ENCODE measurements around the gene GABRD. TPM values are rescaled to one million over a fixed set of nuclear protein-coding genes. Genes with fewer than 3 reads are reported as not detected.

GABRD gene
- total and polyA plus RNA-seq, 2 of the 13 experiments (the other 11 are each of a cell fraction or from before 2014, with no cell fraction given): not detected

DNA sequence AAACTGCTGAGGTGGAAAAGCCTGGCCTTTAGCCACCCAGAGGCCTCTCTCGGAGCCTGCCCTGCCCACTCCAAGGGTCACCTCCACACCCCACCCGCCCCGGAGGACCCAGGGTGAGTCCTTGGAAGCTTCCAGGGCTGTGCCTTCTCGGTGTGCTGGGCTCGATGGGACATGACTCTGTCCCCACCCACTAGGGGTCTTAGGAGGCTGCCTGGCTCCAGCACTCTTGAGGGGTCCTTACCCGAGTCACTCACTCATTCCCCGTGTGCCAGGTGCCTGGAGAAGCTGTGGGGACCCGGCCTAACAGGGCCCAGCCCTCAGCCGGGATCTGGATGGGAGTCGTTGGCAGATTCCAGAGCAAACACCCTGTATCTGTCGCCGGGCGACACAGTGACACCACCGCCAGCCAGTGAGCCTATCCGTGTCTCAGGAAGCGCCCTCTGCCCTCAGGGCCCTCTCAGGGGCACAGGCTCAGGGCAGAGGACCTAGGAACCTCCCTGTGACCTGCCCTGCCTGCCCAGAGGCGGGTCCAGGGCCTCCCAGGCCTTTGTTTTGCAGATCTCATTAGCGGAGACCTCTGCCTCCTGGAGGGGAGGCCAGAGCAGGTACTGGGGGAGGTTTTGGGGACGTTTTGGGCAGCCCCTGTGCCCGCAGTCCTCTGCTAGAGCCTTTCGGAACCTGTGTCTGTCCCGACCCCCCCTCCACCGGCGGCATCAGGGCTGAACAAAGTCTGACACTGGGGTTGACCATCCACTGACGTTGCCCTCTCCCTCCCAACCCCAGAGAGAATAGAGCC lies 28.0 kb downstream of the GABRD start (continued):
- TF ChIP-seq, protein P1, sequence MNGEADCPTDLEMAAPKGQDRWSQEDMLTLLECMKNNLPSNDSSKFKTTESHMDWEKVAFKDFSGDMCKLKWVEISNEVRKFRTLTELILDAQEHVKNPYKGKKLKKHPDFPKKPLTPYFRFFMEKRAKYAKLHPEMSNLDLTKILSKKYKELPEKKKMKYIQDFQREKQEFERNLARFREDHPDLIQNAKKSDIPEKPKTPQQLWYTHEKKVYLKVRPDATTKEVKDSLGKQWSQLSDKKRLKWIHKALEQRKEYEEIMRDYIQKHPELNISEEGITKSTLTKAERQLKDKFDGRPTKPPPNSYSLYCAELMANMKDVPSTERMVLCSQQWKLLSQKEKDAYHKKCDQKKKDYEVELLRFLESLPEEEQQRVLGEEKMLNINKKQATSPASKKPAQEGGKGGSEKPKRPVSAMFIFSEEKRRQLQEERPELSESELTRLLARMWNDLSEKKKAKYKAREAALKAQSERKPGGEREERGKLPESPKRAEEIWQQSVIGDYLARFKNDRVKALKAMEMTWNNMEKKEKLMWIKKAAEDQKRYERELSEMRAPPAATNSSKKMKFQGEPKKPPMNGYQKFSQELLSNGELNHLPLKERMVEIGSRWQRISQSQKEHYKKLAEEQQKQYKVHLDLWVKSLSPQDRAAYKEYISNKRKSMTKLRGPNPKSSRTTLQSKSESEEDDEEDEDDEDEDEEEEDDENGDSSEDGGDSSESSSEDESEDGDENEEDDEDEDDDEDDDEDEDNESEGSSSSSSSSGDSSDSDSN (CRISPR knock-in tag; IDR thresholded peaks at IDR 0.05): 0 out of 2 replicates have a peak, but pooled peaks have one; percentile 16
- peak; percentile 51; the same call in 1 of the 2 replicates for TF ChIP-seq JUND (CRISPR knock-in tag; IDR thresholded peaks at IDR 0.05)
- TF ChIP-seq, protein P2, sequence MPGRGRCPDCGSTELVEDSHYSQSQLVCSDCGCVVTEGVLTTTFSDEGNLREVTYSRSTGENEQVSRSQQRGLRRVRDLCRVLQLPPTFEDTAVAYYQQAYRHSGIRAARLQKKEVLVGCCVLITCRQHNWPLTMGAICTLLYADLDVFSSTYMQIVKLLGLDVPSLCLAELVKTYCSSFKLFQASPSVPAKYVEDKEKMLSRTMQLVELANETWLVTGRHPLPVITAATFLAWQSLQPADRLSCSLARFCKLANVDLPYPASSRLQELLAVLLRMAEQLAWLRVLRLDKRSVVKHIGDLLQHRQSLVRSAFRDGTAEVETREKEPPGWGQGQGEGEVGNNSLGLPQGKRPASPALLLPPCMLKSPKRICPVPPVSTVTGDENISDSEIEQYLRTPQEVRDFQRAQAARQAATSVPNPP (CRISPR knock-in tag; IDR thresholded peaks at IDR 0.05): no peak
- no peak for TF ChIP-seq NFKBIZ (CRISPR knock-in tag; IDR thresholded peaks at IDR 0.05)
- no peak for TF ChIP-seq KLF9 (CRISPR knock-in tag; IDR thresholded peaks at IDR 0.05; ENCODE audit: low read depth)
- TF ChIP-seq HNRNPK (IDR thresholded peaks at IDR 0.05; ENCODE audit: low read depth, low read length, poor library complexity, severe bottlenecking): no peak
- TF ChIP-seq RBM22 (optimal IDR thresholded peaks at IDR 0.05; ENCODE audit: low read length): no peak
- TF ChIP-seq ZNF670 (CRISPR knock-in tag; IDR thresholded peaks at IDR 0.05; ENCODE audit: borderline replicate concordance): no peak
- TF ChIP-seq, protein P3, sequence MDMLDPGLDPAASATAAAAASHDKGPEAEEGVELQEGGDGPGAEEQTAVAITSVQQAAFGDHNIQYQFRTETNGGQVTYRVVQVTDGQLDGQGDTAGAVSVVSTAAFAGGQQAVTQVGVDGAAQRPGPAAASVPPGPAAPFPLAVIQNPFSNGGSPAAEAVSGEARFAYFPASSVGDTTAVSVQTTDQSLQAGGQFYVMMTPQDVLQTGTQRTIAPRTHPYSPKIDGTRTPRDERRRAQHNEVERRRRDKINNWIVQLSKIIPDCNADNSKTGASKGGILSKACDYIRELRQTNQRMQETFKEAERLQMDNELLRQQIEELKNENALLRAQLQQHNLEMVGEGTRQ (IDR thresholded peaks at IDR 0.05; ENCODE audit: low read depth, low read length): no peak
- TF ChIP-seq, protein P3 (CRISPR knock-in tag; IDR thresholded peaks at IDR 0.05; ENCODE audit: borderline replicate concordance): no peak
- TF ChIP-seq ZNF598 (CRISPR knock-in tag; IDR thresholded peaks at IDR 0.05; ENCODE audit: borderline replicate concordance): no peak
- TF ChIP-seq, protein P4, sequence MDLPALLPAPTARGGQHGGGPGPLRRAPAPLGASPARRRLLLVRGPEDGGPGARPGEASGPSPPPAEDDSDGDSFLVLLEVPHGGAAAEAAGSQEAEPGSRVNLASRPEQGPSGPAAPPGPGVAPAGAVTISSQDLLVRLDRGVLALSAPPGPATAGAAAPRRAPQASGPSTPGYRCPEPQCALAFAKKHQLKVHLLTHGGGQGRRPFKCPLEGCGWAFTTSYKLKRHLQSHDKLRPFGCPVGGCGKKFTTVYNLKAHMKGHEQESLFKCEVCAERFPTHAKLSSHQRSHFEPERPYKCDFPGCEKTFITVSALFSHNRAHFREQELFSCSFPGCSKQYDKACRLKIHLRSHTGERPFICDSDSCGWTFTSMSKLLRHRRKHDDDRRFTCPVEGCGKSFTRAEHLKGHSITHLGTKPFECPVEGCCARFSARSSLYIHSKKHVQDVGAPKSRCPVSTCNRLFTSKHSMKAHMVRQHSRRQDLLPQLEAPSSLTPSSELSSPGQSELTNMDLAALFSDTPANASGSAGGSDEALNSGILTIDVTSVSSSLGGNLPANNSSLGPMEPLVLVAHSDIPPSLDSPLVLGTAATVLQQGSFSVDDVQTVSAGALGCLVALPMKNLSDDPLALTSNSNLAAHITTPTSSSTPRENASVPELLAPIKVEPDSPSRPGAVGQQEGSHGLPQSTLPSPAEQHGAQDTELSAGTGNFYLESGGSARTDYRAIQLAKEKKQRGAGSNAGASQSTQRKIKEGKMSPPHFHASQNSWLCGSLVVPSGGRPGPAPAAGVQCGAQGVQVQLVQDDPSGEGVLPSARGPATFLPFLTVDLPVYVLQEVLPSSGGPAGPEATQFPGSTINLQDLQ (CRISPR knock-in tag; IDR thresholded peaks at IDR 0.05): no peak
- no peak for TF ChIP-seq ZNF343 (CRISPR knock-in tag; IDR thresholded peaks at IDR 0.05)
- no peak for TF ChIP-seq LCORL (IDR thresholded peaks at IDR 0.05)
- TF ChIP-seq LCORL (CRISPR knock-in tag; IDR thresholded peaks at IDR 0.05): peak; percentile 86
- no peak for TF ChIP-seq ARNT (IDR thresholded peaks at IDR 0.05)
- TF ChIP-seq, protein P5, sequence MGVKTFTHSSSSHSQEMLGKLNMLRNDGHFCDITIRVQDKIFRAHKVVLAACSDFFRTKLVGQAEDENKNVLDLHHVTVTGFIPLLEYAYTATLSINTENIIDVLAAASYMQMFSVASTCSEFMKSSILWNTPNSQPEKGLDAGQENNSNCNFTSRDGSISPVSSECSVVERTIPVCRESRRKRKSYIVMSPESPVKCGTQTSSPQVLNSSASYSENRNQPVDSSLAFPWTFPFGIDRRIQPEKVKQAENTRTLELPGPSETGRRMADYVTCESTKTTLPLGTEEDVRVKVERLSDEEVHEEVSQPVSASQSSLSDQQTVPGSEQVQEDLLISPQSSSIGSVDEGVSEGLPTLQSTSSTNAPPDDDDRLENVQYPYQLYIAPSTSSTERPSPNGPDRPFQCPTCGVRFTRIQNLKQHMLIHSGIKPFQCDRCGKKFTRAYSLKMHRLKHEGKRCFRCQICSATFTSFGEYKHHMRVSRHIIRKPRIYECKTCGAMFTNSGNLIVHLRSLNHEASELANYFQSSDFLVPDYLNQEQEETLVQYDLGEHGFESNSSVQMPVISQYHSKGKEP (CRISPR knock-in tag; IDR thresholded peaks at IDR 0.05): no peak
- TF ChIP-seq DNMT1 (CRISPR knock-in tag; IDR thresholded peaks at IDR 0.05): no peak

All from HepG2 (cell line).